ENCODE data around the gene NOL9. TPM values are rescaled to one million over a fixed set of nuclear protein-coding genes. Genes with fewer than 3 reads are reported as not detected.
A peak's percentile ranks its signal among the peaks of the same experiment; 100 is the strongest.
"Not testable (repeated sequence)": the region's sequence is repeated elsewhere in the genome, so short reads cannot be mapped to it uniquely, and the experiment has no call there.

NOL9 gene
- total RNA-seq, 1 donor from 2014 or later, result 26.0 TPM

GRCh38 chr1:6497215-6497866 lies 57.0 kb downstream of the NOL9 start:
- intact Hi-C loops (cut with DNase I), result no loop called here

GRCh38 chr1:6496890-6497214 lies 57.5 kb downstream of the NOL9 start:
- no peak for DNase-seq (ENCODE audit: low spot score)
- intact Hi-C loops (cut with DNase I), result no loop called here
- ATAC-seq, result no peak

More at GRCh38 chr1:6497215-6497866, 57.0 kb downstream of the NOL9 start:
- peak; percentile 33 for ATAC-seq
- no peak for DNase-seq (ENCODE audit: low spot score)

GRCh38 chr1:6496365-6496721 lies 58.0 kb downstream of the NOL9 start:
- ATAC-seq (no peak), DNase-seq (ENCODE audit: low spot score) (no peak)
- intact Hi-C loops (cut with DNase I), result no loop called here

GRCh38 chr1:6495540-6496364 lies 58.6 kb downstream of the NOL9 start:
- ATAC-seq (no peak), DNase-seq (ENCODE audit: low spot score) (no peak)
- intact Hi-C loops (cut with DNase I), result no loop called here

GRCh38 chr1:6495041-6495441 lies 59.3 kb downstream of the NOL9 start:
- intact Hi-C loops (cut with DNase I), result no loop called here
- no peak for ATAC-seq
- DNase-seq (ENCODE audit: low spot score), result no peak

GRCh38 chr1:6494627-6495026 lies 59.7 kb downstream of the NOL9 start:
- intact Hi-C loops (cut with DNase I), result no loop called here
- no peak for DNase-seq (ENCODE audit: low spot score)
- ATAC-seq, result no peak

- intact Hi-C loops (cut with DNase I); DNase-seq (ENCODE audit: low spot score); ATAC-seq: not testable (repeated sequence)
Measured at GRCh38 chr1:6493834-6494223, 60.5 kb downstream of the NOL9 start.

- ATAC-seq (no peak), DNase-seq (ENCODE audit: low spot score) (no peak)
- intact Hi-C loops (cut with DNase I), result no loop called here
Measured at GRCh38 chr1:6491966-6492365, 62.3 kb downstream of the NOL9 start.

- DNase-seq (ENCODE audit: low spot score) (no peak), ATAC-seq (no peak)
- intact Hi-C loops (cut with DNase I), result no loop called here
Measured at GRCh38 chr1:6491480-6491962, 62.8 kb downstream of the NOL9 start, which contains the start of gene PLEKHG5. Gene PLEKHG5 (minus strand): TSS chr1:6491667. CDS start chr1:6477571, 14,096 bp downstream.

GRCh38 chr1:6491081-6491449 lies 63.2 kb downstream of the NOL9 start:
- intact Hi-C loops (cut with DNase I), result no loop called here
- DNase-seq (ENCODE audit: low spot score) (no peak), ATAC-seq (no peak)

- ATAC-seq, result peak; percentile 65
- intact Hi-C loops (cut with DNase I), result no loop called here
- DNase-seq (ENCODE audit: low spot score), result no peak
Measured at GRCh38 chr1:6490181-6491080, 63.9 kb downstream of the NOL9 start.

- DNase-seq (ENCODE audit: low spot score) (peak; percentile 78), ATAC-seq (peak; percentile 78)
- intact Hi-C loops (cut with DNase I), result no loop called here
Measured at GRCh38 chr1:6489799-6490180, 64.5 kb downstream of the NOL9 start.

GRCh38 chr1:6489383-6489765 lies 64.9 kb downstream of the NOL9 start:
- ATAC-seq, result no peak
- intact Hi-C loops (cut with DNase I), result no loop called here
- DNase-seq (ENCODE audit: low spot score), result no peak

- no peak for DNase-seq (ENCODE audit: low spot score)
- intact Hi-C loops (cut with DNase I), result no loop called here
- ATAC-seq, result no peak
Measured at GRCh38 chr1:6488602-6489382, 65.5 kb downstream of the NOL9 start.

- DNase-seq (ENCODE audit: low spot score), result no peak
- intact Hi-C loops (cut with DNase I), result no loop called here
- no peak for ATAC-seq
Measured at GRCh38 chr1:6487804-6488484, 66.4 kb downstream of the NOL9 start.

GRCh38 chr1:6486433-6487011 lies 67.8 kb downstream of the NOL9 start:
- intact Hi-C loops (cut with DNase I), result no loop called here
- DNase-seq (ENCODE audit: low spot score) (peak; percentile 90), ATAC-seq (peak; percentile 75)

GRCh38 chr1:6485168-6486101 lies 68.9 kb downstream of the NOL9 start:
- ATAC-seq (no peak), DNase-seq (ENCODE audit: low spot score) (no peak)
- intact Hi-C loops (cut with DNase I), result no loop called here

Data from sciatic nerve (tissue), 2 donors.